ENCODE data around the gene CLEC4M.
"Not testable (repeated sequence)": the region's sequence is repeated elsewhere in the genome, so short reads cannot be mapped to it uniquely, and the experiment has no call there.

CLEC4M gene

GRCh38 chr19:7811989-7812388, 48.9 kb downstream of the CLEC4M start:
- no peak for DNase-seq (ENCODE audit: low read depth)

GRCh38 chr19:7815325-7815724, 52.3 kb downstream of the CLEC4M start:
- DNase-seq (ENCODE audit: low read depth), result no peak

GRCh38 chr19:7816040-7816439, 53.0 kb downstream of the CLEC4M start:
- not testable (repeated sequence) for DNase-seq (ENCODE audit: low read depth)

GRCh38 chr19:7817801-7818200, 54.8 kb downstream of the CLEC4M start:
- no peak for DNase-seq (ENCODE audit: low read depth)

GRCh38 chr19:7818806-7819205, 55.8 kb downstream of the CLEC4M start:
- no peak for DNase-seq (ENCODE audit: low read depth)
